GM10266 (cell line): Measurements from ENCODE around the gene DACH2.

Experiments
- DNase-seq: peaks from one replicate; pipeline ENCODE4 v3.0.0; 2012; ENCODE audit errors: extremely low spot score
- TF ChIP-seq, protein P1 (sequence below): IDR thresholded peaks from 2 replicates; pipeline ENCODE4 v1.5.1; 2012; ENCODE audit warnings: mild to moderate bottlenecking, low read depth; ENCODE audit not compliant: control insufficient read depth, insufficient read depth; ENCODE audit errors: missing control alignments

Gene DACH2

DNA sequence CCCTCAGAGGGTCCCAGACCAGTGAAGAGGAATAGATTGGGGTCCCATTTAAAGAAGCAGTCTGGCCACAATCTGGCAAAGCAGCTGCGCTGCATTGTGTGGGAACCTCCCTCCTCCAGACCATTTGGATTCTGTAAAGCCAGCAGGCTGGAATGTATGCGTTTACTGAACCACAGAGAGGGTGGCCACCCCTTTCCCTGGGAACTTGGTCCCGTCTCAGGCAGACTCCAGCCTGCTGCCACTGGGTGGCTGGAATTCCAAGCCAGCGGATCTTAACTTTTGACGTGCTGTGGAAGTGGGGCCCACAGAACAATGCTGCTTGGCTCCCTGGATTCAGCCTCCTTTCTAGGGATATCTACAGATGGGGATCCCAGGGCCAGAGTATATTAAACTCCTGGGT, 307.2 kb downstream of the DACH2 start:
- DNase-seq = no peak
- TF ChIP-seq, protein P1, sequence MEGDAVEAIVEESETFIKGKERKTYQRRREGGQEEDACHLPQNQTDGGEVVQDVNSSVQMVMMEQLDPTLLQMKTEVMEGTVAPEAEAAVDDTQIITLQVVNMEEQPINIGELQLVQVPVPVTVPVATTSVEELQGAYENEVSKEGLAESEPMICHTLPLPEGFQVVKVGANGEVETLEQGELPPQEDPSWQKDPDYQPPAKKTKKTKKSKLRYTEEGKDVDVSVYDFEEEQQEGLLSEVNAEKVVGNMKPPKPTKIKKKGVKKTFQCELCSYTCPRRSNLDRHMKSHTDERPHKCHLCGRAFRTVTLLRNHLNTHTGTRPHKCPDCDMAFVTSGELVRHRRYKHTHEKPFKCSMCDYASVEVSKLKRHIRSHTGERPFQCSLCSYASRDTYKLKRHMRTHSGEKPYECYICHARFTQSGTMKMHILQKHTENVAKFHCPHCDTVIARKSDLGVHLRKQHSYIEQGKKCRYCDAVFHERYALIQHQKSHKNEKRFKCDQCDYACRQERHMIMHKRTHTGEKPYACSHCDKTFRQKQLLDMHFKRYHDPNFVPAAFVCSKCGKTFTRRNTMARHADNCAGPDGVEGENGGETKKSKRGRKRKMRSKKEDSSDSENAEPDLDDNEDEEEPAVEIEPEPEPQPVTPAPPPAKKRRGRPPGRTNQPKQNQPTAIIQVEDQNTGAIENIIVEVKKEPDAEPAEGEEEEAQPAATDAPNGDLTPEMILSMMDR = no peak

DNA sequence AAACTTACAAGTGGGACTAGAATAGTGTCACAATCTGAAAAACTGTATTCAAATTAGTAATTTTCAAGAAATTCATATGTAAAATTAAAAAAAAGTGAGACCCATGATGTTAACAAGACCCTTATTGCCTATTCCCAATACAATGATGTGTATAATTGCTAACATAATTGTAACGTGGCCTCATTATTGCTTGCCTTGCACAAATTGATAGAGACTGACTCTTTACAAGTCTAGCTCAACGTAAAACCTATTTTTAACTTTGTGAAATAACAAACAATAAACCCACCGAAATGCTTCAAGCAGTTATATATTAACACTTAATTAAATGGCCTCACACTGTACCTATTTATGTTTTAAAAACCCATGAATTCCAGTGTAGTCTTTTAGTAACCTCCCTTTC, 312.5 kb downstream of the DACH2 start:
- TF ChIP-seq, protein P1 = no peak
- DNase-seq = no peak

DNA sequence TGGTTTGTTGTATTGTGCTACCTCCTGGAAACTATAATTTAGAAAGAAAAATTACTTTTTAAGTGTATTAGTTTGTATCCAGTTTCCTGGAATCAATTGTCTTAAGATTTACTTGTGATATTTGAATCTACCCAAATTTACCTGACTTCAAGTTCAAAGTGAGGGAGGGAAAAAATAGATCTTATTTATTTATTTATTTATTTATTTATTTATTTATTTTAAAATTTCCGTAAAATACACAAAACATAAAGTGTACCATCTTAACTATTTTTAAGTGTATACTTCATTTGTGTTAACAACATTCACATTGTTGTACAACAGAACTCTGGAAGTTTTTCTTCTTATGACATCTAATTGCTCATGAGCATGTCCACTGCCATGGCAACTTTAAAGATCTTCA, 356.0 kb downstream of the DACH2 start:
- TF ChIP-seq, protein P1 = no peak

DNA sequence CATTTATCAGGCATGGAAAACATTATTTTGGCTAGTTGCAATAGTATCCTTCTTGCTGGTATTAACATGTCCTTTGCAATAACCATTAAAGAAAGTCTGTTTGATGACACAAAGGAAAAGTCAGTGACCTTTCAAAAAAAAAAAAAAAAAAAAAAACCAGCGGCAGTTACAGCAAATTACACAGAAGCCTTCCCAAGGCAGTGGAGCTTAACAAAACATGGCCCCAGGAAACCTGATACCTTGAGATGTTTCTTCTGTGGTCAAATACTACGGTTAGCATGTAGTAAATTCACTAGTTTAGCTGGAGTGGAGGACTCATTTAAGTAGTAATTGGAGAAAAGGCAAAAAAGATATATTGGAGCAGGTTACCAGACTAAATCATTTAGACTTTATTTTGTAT, 359.1 kb downstream of the DACH2 start:
- no peak for DNase-seq
- TF ChIP-seq, protein P1 = no peak

More for the DNA sequence above, 356.0 kb downstream of the DACH2 start:
- DNase-seq = no peak

DNA sequence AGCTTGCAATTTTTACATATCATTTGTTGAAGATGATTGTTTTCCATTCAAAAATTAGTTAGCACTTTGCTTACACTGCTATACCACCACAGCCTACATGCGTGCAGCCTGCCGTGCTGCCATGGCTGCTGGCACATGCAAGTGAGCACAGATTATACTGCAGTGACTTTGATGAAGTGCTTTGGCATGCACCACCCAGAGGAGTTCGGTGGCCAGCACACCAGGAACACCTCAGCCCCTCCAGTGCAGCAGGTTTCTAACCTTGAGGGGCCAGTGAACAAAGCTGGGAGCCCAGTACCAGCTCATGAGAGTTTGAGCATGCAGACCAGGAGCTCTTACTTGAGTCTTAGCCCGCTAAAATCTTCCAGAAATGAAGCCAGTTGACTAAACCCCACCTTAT, 431.5 kb downstream of the DACH2 start:
- TF ChIP-seq, protein P1 = no peak
- DNase-seq = no peak

DNA sequence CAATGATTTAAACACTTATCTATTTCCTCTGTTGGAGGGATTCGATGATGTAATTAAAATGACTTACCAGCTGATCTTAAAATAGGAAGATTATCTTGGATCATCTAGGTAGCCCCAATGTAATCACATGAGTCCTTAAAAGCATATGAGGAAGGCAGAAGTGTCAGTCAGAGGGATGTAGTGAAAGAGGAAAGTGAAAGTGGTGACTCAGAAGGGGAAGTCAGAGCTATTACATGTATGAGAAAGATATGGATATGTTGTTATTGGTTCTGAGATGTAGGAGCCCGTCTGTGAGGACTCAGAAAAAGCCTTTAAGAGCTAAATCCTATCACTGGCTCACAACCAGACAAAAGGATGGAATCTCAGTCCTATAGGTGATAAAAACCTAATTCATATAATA, 456.4 kb downstream of the DACH2 start:
- no peak for DNase-seq
- TF ChIP-seq, protein P1 = no peak

DNA sequence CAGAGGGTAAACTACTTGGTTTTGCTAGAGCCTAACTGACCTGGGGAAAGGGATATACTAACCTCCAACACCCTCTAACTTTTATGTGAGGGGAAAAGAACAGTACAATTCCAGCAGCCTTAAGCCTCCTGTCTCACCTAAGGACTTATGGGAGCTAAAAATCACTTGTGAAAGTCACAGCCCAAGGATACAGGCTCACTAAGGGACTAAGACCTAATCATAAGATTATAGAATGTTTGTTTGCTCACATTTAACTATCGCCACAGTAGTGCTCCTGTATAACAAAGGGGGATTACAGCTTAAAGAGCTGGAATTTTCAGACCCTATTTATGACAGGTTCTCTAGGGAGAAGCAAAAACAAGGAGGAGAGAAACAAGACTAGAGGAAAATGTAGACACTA, 548.7 kb downstream of the DACH2 start:
- TF ChIP-seq, protein P1 = no peak
- DNase-seq = no peak
